NCI-H2171 treated with DMSO at 0.1 percent for 48 hours (cell line): Measurements from ENCODE around the gene PARD3.
"Not testable (repeated sequence)": the region's sequence is repeated elsewhere in the genome, so short reads cannot be mapped to it uniquely, and the experiment has no call there.

Experiments used
- DNase-seq: peaks from one replicate; lab custom pipeline; 2025; lab: John Stamatoyannopoulos, UW

PARD3 gene

DNA sequence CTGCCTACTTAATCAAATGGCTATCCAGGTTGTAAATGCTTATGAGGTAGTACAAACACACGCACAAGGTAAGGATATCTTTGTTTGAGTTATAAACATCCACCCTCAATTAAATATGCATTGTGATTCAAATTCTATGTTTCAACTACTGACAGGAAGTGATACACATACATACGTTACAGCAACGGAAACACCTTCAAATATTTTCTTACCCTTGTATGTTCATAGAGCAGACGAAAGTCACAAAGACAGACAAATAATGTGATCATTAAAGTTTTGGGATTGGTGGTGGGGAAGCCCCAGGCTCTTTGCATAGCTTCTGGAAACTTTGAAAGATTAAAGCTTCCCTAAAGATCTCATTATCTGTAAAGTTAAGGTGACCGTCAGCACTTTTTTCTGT lies 521.0 kb downstream of the PARD3 start:
- no peak for DNase-seq

DNA sequence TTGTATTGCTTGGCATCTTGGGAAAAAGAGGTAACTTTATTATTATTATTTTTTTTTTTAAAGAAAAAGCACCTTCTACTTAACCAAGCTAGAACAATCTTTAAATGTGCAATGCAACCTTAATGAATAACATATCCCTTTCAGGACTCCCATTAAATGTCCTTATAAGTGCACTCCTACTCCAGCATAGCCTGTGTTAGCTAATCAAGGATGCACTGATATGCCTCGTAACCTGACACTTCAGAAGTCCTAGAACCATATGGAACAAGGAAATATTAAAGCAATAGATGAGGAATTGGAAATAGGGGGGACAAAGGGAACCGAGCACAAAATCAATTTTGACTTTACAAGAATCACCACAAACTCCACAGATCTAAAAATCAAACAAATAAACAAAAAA lies 522.4 kb downstream of the PARD3 start:
- DNase-seq, result peak; percentile 75

DNA sequence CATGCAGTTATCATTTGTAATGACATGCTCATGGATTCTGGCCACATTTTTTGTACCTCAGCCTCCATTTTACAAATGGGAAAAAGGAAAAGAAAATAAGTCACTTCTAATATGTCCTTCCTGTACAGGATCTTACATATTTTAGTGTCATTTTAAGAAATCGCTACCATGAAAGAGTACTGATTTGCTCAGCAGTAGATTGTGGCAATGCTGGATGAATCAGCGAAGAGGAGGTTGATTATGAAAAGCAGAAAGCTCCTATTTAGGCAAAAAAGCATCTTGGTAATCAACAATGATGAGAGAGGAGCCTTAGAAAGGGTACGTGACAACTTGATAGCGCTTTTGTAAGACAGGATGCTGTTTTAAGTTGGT lies 522.9 kb downstream of the PARD3 start:
- DNase-seq, result no peak

DNA sequence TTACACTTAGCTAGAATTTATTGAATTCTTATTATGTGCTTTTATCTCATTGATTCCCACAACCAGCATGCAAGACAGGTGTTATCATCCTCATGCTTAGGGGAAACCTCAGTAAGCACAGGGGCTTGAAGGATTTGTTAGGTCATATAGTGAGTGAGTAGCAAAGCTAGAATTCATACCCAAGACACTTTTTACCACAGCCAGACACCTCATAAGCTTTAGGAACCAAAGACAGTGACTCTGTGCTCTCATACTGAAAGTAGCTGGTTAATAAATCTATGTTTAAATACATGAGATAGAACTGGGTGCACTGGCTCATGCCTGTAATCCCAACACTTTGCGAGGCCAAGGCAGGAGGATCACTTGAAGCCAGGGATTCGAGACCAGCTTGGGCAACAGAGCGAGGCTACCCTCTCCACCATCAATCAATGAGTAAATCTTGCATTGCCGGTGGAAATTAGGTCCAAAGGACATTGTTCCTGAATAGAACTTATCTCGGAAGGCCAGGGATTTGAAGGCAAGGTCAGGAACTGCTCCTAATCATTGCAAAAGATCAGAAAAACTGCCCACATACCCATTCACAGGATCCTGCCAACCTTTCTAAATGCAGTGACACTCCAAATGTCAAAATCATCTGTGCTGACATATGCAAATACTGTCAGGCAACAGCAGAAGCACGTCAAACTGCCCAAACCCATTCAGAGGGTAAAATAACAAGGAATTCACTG lies 523.5 kb downstream of the PARD3 start:
- DNase-seq, result no peak

DNA sequence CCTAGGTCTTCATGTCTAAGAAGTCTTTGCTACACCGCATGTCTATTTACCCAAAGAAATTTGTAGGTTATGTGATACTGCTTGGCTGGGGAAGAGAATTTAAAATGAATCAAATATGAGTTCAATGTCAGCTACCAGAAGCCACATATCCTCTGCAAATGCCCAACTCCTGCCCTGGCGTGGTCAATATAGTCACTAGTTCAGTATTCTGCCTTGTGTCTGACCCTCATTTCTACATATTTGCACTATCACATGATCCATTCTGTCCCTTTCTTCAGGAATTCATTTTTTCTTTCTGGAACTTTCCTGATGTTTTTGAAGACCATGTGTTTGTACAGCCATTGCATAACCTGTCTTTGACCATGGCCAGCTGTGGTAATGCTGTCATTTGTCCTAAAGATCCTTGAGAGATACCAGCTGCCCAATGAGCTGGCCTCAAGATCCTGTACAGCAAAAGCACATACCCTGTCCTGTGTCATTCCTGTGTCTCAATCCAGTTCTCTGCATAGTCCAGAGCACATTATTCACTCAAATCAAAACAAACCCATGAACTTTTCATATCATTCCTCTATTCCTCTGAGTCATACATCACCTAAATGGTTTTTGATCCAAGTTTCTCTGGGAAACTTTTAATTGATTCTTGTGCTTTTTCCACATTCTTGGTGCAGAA lies 524.5 kb downstream of the PARD3 start:
- no peak for DNase-seq

DNA sequence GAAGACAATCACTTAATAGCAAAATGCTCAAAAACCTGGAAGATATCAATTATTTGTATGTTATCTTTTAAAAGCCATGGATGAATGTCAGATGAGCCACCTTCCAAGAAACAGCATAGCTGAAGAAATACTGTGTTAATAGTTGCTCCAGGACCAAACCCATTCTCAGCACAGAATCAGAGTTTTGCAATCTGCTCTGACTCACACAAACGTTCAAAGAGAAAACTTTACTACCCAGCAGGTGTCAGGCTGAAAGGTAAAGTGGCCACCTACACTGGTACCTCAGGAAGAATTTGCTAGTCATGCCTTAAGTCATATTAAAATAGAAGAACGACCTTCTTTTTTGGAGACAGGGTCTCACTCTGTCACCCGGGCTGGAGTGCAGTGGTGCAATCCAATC lies 526.5 kb downstream of the PARD3 start:
- DNase-seq, result no peak

DNA sequence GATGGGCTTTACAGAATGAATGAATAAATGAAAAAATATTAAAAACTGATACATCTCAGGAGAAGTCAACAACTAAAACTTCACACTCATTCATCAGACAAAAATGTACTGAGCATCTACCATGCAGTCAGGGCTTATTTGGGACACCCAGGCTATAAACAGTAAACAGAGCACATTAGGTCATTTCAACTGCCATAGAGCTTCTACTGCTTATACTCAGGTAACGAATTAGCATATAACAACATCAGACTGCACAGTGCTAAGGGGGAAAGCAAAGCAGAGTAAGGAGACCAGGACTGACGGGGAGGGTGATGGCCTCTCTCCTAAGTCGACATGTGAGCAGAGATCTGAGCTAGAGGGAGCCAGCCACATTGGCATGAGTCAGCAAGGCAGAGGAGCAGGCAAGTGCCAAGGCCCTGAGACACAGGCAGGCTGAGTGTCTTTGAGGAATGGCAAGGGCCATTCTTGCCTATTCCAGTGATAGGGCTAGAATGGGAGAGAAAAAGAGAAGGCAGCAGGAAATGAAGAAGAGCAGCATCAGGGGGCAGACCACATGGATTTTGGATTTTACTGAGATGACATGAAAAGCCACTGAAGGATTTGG lies 528.9 kb downstream of the PARD3 start:
- no peak for DNase-seq

DNA sequence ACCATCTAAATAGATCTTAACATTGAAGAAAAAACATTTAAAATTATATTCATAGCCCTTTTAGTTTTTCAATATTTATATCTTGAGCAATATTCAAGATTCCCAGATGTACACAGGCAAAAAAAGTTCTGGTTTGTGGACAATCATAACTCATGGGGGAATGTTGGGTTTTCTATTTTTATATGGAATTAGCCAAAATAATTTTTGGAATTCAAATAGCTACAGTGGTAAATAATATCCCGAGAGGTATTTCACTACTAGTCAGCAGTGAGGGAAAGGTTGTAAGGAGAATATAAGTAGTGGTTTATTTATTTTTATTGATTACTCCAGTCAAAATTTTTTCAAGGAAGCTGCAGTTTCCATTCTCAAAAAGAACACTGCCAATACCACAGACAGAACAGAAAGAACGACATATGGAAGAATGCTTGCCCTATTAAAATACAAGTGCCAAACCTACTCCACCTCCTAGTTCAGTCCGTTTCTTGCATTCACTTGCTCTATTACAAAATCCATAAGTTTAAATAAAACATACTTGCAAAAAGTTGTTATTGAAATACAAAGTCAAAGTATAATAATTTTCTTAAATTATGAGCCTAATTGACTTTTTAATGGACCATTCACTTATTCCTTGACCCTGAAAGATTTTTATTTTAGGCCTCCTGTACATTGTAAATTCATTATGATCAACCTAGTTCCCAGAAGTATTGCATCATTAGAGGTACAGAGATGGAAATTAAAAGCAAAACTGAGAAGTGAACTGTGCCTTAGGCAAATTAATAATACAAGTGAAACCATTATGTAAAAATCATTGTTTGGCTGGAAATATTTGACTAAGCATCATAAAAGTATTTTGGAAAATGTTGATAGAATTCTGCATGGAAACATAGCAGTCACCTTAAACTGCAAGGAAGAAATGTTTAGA lies 533.2 kb downstream of the PARD3 start:
- no peak for DNase-seq

DNA sequence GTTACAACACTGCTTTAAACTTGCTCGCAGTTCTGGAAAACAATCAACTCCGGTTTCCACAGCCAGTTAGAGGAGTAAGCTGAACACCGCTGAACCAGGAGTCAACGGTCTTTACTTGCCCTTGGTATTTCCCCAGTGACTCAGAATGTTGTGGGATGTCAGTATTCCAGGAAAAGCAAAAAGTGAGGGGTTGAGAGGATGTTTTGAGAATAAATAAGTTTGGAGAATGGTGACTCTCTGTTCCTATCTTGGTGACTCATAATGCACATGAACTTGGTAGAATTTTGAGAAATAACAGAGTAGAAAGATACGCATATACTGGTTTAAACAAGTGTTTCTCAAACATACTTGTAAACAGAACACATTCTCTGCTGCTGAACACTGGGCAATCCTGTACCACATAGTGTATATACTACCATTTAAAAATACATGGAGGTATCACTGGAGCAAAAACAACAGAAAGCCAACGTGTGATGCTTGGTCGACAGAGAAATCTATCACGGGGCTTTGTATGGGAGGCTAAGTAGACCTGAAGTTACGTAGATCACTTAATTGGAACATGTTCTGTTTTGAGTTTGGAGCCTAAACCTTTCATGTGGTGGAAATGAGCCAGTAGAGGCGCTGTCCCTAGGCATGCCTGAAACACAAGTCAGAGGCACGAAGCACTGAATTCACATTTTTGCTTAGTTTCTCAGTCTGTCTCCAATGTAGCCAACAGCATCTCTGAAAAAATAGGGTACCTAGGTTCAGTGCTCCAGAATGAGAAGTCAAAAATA lies 534.3 kb downstream of the PARD3 start:
- DNase-seq, result no peak

DNA sequence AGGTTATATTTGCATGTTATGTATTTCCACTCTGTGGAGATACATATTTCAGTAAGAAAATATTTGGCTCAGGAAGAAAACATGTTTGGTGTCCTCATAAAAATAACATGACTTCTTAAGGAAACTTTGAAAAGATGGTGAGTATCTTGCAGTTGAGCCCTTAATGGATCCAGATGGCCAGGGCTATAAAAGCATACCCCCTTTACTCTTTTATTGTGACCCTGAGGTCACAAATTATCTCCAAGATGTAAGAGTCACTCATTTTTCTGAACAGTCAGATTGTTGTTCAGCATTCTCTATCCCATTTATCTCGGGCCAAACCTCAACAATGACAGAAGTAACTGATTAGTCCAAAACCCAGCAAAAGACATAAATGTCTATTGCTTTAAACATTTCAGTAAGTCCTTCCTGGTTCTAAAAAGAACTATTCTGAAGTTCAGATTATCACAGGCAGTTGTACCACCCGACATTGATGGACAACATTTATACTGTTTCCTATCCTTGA lies 539.4 kb downstream of the PARD3 start:
- no peak for DNase-seq

DNA sequence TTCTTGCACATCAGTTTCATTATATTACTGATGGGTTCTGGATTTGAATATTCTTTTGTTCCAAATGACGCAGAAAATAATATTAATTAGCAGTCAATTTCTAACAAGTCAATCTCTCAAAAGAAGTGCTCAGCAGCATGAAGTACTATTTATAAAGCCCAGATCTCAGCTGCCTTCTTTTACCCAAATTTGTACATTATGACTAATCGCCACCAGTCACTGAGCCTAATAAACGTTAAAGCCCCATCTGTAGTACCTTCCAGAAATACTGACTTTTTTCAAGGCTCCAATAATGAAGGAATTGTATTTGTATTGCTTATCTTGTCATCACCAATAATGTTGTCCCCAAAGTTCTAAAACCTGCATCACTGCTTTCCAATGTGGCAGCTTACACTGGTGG lies 540.2 kb downstream of the PARD3 start:
- DNase-seq, result no peak

DNA sequence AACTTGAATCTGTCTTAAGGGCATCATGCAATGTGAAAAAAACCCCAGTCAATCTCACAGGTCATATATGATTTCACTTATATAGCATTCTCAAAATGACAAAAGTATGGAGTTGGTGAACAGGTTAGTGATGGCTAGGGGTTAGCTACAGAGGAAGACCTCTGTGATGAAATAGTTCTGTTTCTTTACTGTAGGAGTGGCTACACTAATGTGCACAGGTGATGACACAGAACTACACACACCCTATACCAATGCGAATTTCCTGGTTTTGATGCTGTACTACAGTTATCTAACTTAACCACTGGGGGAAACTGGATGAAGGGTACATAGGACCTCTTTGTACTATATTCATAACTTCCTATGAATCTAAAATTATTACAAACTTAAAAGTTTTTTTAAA lies 541.8 kb downstream of the PARD3 start:
- DNase-seq, result no peak

DNA sequence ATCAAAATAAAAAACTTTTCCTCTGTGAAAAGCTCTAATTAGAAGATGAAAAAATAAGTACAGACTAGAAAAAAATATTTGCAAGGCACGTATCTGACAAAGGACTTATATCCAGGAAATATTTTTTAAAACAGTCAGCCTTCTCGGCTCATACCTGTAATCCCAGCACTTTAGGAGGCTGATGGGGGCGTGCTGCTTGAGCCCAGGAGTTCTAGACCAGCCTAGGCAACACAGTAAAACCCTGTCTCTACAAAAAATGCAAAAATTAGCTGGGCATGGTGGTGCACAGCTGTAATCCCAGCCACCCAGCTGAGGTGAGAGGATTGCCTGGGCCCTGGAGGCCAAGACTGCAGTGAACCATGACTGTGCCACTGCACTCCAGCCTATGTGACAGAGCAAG lies 542.8 kb downstream of the PARD3 start:
- DNase-seq, result no peak

DNA sequence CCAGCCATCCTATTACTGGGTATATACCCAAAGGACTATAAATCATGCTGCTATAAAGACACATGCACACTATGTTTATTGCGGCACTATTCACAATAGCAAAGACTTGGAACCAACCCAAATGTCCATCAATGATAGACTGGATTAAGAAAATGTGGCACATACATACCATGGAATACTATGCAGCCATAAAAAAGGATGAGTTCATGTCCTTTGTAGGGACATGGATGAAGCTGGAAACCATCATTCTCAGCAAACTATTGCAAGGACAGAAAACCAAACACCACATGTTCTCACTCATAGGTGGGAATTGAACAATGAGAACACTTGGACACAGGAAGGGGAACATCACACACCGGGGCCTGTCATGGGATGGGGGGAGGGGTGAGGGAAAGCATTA lies 546.7 kb downstream of the PARD3 start:
- not testable (repeated sequence) for DNase-seq

DNA sequence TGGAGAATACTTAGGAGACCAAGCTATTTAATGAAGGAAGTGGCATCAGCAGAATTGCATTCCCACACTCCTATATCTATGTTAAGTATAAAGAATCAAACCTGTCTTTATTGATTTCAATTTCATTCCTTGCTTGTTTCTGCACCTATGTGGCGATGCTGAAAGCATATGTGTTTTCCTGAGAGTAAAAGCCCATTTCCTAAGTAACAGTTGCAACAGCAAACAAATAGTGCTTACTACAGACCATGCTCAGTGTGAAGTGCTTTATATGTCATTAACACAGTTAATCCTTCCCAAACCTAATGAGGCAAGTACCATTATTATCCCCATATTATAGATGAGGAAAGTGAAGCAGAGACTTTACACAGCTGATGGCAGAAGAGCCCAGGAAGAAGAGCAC lies 552.1 kb downstream of the PARD3 start:
- DNase-seq, result no peak

DNA sequence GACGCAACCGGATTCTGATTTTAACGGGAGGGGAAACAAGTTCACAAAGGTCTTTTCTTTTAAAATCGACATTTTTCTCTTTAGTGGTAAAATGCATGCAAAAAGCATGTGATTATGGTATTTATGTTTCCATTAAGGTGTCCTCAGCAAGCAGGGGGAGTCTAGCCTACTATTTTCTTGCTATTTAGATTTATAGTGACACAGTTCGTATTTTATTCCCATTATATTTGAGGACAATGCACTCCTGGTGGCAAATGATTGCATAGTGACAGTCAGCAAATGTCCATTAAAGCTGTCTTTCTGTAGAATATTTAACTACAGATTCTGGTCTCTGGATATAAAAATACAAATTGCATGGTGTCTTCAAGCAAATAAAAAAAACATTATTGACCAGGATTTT lies 554.2 kb downstream of the PARD3 start:
- DNase-seq, result no peak

DNA sequence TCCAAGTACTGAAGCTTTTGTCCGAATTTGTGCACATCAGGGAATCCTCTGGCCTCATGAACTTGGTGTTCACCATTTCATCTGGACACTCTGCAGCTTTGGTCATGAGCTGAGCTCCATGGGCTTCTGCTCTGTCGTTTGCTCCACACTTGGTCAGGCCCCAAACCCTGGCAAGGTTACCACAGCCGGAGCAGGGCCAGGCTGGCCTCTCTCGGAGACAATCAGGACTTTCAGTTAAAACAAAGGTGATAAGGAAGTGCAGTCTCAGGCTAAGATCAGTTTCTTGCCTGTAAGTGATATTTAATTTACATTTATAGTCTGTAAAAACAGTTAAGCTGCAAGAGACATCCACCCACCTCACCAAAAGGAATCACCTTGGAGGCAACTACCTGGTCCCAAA lies 558.9 kb downstream of the PARD3 start:
- DNase-seq, result no peak

DNA sequence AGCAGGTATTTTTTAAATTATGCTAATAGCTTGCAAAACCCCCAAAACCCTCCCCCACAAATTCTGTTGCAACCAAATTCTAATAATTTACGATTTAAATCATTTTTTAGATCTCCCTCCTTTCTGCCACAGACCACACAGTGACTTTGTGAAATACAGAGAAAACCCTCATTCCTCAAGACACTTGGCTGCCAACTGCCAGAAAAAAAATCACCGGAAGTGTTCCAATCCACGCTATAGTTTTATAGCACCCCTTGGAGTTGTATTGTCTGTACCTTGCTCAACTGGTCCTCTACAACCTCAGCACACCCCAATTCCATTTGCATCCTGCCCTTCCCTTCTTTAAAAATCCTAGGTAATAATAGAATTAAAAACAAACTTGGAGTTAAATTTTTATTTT lies 560.1 kb downstream of the PARD3 start:
- DNase-seq, result no peak

DNA sequence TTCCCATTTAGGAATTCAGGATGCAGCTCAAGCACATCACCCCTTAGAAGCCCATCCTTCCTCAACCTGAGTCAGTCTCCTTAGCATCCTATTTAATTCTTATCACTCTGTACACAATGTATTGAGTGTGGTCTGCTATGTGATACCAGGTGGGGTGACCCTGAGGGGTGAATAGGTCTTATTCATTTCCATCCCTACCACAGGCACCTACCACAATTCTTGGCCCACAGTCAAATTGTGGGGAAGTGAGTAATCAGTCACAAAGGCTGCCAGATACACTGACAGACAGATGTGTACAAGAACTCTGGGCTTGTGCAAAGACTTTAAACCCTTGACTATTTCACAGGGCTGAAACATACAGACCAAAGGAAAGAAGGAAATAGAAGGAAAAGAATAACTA lies 560.5 kb downstream of the PARD3 start:
- no peak for DNase-seq

DNA sequence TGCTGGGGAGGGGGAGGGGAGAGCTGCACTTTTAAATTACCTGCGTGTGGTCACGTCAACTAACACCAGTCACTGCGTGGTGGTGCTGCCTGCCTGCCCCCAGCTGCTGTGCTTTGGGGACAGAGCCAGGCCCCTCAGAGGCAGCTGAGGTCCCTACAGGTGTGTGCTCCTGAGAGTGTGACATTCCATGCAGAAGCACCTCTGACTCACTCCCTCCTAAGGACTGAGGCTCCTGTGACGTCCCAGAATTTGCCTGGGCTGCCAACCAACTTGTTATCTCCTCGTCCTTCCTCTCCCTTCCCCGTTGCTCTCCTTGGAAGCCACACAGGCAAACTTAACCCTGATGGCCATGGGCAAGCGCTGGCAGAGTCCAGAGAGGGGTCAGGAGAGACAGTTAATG lies 563.0 kb downstream of the PARD3 start:
- no peak for DNase-seq

DNA sequence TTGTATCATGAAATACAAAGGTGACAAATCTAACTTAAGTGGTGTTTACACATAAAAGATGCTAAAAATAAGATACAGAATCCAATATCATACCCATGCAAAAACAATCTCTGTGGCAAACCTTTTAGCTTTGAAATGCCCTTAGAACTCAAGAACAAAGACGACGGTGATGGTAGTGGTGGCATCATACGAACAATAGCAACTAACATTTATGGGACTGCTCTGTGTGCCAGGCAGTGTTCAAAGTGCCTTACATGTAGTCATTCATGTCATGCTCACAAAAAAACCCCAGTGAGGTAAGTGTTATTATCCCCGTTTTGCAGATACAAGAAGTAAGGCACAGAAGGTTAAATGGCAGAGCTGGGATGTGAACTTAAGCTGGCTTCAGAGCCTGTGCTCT lies 563.9 kb downstream of the PARD3 start:
- DNase-seq, result no peak

DNA sequence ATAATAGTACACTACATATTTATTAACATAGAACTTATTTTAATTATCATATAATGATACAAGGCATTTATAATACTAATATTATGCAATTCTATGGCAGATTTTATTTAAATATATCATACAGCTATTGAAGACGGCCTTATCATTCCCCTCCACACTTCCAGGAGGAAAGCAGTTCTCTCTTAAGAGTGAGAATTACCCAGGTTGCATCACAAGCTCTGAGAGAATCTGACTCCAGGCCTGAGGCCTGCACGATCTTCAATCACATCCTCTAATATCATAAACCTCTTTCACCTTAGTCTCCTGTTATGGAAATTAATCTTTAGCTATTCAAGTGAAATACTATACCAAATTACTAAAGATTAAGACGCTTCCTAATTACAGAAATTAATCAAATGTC lies 564.4 kb downstream of the PARD3 start:
- DNase-seq, result no peak
